Measurements from ENCODE around the gene BCAP29. TPM values are rescaled to one million over a fixed set of nuclear protein-coding genes. Genes with fewer than 3 reads are reported as not detected.
A peak's percentile ranks its signal among the peaks of the same experiment; 100 is the strongest.

BCAP29 gene
- total RNA-seq, 1 donor from 2014 or later = 63.4 TPM

DNA sequence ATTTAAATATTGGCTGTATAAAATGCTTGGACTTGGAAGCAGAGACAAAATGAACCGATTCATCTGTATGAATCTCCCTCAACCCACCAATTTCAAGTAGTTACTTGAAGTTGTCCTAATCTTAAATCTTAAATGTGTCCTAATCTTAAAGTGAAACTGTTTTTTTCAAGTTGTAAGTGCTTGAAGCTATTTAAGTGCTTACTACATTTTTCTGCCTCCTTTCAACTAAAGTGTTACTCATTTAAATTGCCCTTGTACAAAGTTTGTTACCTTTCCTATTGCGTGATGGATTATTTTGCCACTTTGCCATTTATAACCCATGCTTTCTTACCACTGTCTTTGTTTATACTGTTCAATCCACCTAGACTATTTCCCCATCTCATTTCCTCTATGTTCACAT, 2.8 kb downstream of the BCAP29 start:
- no peak for DNase-seq (ENCODE audit: low read depth)

- no peak for DNase-seq (ENCODE audit: low read depth)
Measured at GRCh38 chr7:107584716-107585115, 4.7 kb downstream of the BCAP29 start.

DNA sequence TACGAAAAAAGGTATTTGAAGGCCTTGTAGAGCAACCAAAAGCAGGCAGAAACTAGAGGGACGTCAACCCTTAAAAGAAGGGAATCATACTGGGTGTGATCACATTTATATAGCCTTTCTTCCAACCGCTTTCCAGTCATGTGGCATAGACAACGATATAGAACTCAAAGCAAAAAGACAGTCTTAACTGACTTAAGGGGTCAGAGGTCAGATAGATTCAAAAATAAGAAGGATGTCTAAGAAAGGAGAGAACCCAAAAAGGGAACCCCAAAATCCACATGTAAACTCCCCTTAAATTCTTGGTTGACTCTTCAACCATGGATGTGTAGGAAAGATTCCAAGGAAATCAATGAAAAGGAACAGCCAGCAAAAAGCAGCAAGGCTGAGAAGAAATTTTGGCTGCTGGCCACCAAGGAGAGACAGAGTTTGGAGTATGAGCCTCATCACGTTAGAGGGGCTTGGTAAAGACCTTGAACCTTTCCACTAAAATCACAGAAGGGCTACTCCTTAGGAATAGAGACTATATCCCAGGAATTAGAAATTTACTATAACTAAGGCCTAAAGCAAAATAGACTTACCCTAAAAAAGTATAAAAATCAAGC, 8.6 kb downstream of the BCAP29 start:
- no peak for DNase-seq (ENCODE audit: low read depth)

DNA sequence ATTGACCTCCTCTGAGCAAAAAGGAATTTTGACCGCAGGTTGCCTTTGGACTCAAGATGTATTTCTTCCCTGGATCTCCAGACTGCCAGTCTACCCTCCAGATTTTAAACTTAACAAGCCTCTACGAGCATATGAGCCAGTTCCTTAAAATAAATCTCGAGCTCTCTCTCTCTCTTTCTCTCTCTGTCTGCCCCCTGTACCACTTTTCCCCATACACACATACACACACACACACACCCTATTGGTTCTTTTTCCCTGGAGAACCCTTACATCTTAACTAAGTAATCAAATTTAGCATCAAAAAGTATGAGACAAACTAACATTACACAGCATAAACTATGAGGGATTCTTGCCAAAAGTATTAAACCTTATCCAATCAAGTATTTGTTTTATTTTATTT, 11.4 kb downstream of the BCAP29 start:
- no peak for DNase-seq (ENCODE audit: low read depth)

- DNase-seq (ENCODE audit: low read depth) = no peak
Measured at GRCh38 chr7:107592361-107593024, 12.4 kb downstream of the BCAP29 start.

DNA sequence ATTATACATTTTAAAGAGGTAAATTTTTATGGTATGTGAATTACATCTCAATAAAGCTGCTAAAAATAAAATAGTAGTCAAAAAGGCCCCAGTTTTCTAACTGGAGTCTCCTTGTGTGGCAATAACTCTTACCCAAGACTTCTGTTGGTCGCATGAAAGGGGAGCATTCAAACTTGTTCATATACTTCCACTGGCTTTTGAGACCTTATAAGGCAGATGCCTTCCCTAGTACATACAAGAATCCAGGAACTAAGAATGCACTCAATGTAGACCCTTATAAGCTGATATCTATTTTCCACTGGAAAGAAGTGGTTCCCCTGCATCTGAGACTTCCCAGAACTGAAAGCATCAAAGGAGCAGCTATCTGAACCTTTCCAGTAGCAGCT, 13.0 kb downstream of the BCAP29 start:
- DNase-seq (ENCODE audit: low read depth) = no peak

GRCh38 chr7:107594961-107595737, 15.1 kb downstream of the BCAP29 start:
- DNase-seq (ENCODE audit: low read depth) = peak; percentile 96

DNA sequence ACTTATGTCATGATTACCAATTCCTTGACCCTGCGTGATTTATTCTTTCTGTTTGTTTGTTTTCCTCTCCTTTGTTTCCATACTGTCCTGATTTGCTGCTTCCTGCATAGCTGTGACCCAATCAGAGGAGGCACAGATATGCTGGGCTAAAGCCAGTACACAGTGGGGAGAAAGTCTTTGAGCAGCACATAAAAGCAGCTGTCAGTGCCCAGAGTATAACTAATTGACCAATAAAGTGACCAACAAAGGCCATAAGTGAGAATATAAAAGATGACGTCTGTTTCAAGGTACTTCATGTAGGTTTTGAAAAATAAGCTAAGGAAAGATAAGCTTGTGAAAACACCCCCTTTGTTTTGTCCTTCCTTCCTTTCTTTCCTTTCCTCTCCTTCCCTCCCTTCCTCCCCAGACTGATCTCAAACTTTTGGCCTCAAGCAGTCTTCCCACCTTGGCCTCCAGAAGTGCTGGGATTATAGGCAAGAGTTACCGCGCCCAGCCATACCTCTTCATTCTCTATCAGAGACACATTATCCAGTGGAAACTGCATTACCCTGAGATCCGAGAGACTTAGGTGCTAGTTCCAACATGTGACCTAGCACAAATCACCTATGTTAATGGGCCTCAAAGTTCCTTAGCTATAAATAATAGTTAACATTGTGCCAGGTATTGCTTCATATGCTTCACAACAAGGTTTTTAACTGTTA, 17.0 kb downstream of the BCAP29 start:
- peak; percentile 25 for DNase-seq (ENCODE audit: low read depth)

DNA sequence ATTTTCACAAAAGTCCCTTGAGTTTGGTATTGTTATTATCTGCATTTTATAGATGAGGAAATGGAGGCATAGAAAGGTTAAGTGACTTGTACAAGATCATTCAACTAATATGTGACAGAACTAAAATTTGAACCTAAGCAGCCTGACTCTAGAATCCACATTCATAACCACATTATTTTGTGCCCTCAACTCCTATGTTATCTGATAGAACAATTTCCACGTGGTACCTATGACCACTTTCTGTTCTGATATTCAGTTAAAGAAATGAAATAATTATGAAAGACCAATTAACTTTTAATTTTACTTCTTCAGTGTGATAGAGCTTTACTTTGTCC, 17.5 kb downstream of the BCAP29 start:
- DNase-seq (ENCODE audit: low read depth) = no peak

GRCh38 chr7:107597953-107598352, 17.9 kb downstream of the BCAP29 start:
- no peak for DNase-seq (ENCODE audit: low read depth)

DNA sequence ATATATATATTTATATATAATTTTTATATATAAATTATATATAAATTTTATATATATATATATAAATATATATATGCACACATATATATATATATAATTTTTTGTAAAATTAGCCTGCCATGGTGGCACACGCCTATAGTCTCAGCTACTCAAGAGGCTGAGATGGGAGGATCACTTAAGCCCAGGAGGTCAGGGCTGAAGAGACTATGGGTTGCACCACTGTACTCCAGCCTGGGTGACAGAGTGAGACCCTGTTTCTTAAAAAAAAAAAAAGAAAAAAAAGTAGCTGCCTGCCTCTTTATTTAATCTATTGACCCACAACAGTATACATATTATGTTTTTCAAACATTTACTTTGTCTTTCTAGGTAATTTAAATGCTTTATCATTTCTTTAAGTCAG, 19.2 kb downstream of the BCAP29 start:
- DNase-seq (ENCODE audit: low read depth) = no peak

DNA sequence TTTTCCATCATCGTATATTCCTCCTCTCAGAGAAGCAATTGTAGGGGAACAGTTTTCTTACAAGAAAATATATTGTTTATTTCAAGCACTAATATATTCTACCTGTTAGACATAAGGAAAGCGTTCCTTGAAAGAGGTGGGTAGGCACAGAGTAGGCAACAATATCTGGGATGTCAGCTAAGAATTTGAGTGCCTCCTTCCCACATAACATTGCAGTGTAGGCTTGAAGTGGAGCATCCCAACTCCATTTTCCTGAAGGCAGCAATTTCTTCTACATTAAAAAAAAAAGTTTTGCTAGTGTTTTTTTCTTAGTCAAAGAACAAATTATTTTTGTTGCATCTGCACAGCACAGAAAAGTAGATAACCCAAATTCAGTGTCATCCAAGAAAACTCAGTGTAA, 20.8 kb downstream of the BCAP29 start:
- DNase-seq (ENCODE audit: low read depth) = no peak

DNA sequence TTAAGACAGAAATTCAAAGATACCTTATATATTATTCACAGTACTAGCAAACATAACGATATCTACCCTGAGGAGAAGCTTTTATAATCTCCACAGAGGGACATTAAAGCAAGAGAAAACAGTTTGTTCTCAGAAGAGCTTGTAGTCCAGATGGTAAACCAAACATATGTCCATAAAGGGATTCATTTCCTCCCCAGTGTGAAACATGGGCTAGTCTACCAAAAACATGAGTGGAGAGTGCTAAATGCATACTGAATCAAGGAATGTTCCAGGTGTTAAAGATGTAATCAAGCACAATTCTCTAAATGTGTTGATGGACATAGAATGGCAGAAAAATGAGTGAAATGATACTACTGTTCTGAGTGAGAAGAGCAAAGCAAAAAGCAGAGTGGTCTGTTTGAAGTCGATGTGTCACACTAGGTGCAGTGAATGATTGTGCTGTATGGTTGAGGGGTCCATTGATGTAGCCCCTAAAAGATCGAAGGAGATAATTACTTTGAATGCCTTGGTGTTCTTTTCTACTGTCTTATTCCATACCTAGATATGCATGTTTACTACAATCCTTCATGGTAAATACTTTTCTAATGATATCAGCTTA, 25.3 kb downstream of the BCAP29 start:
- no peak for DNase-seq (ENCODE audit: low read depth)

GRCh38 chr7:107606303-107606702, 26.3 kb downstream of the BCAP29 start:
- no peak for DNase-seq (ENCODE audit: low read depth)

DNA sequence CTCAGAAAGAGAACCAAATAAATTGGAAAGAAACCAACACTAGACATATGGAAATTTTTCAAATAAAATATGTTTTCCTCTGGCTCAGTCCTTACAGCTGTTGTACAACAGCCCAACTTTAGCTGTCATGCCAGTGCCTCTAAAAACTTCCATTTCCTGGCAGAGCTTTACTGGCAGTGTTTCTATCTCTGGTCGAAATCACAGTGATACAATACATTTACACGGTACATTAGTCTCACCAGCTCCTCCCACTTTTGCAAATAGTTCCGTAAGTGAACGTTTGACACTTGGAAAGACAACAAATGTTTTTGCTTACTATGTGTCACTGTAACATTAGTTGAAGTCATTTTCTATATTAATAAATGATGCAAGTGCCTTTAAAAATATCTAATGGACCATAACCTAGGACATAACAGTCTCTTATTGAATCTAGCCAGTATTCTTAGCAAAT, 29.8 kb downstream of the BCAP29 start:
- DNase-seq (ENCODE audit: low read depth) = peak; percentile 20

- DNase-seq (ENCODE audit: low read depth) = no peak
Measured at GRCh38 chr7:107610323-107610722, 30.3 kb downstream of the BCAP29 start.

DNA sequence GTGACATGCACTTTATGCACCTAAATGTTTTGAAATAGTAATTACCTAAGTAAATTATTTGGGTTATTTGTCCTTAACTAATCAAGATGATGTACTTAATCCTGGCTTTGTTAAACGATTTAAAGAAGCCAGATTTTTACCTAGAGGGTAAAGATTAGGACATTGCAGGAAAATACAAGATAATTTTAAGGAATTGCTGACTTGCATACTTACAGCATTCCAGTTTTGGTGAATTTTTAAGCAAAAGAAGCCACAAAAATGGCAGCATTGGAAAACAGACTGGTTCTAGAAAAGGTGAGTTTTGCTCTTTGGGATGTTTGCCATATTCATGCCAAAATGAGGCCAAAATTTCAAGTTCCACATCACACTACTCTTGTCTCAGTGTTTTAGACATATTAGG, 33.4 kb downstream of the BCAP29 start:
- DNase-seq (ENCODE audit: low read depth) = no peak

DNA sequence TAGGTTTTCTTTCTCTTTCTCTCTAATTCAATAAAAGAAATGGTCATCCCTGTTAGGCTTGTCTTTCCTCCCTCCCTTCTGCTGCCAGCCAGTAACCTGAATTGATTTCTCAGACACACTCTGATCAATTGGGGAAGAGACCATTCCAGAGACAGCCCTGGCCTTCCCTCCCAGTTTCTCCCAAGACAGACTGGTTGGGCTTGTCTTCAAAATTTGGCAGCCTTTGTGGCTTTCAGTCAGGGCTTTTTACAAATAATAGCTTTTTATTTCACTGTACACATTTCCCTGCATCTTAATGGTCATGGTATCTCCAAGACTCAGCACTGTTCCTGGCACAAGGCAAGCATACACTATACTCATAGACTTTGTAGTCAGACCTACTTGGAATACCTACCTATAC, 33.9 kb downstream of the BCAP29 start:
- DNase-seq (ENCODE audit: low read depth) = no peak

- DNase-seq (ENCODE audit: low read depth) = peak; percentile 69
Measured at GRCh38 chr7:107614425-107614824, 34.4 kb downstream of the BCAP29 start.

GRCh38 chr7:107615910-107616680, 36.0 kb downstream of the BCAP29 start:
- DNase-seq (ENCODE audit: low read depth) = no peak

- DNase-seq (ENCODE audit: low read depth) = peak; percentile 93
Measured at GRCh38 chr7:107622429-107622828, 42.4 kb downstream of the BCAP29 start.
